Measurements from ENCODE around the gene MEIOB.
"Not testable (repeated sequence)": the region's sequence is repeated elsewhere in the genome, so short reads cannot be mapped to it uniquely, and the experiment has no call there.

Gene MEIOB

GRCh38 chr16:1877804-1878203, 5.8 kb upstream of the MEIOB start:
- DNase-seq = no peak

- DNase-seq = no peak
These were observed 5.1 kb upstream of the MEIOB start for GRCh38 chr16:1877089-1877488.

- DNase-seq = no peak
These were observed 4.5 kb upstream of the MEIOB start for GRCh38 chr16:1876468-1876867.

GRCh38 chr16:1876066-1876465, 4.1 kb upstream of the MEIOB start:
- not testable (repeated sequence) for DNase-seq

GRCh38 chr16:1874854-1875253, 2.9 kb upstream of the MEIOB start:
- no peak for DNase-seq

- DNase-seq = peak in 1 of 51 donors; percentile 2
These were observed 1.4 kb downstream of the MEIOB start for GRCh38 chr16:1870365-1871082.

- no peak for DNase-seq
These were observed 5.9 kb downstream of the MEIOB start for GRCh38 chr16:1865902-1866690.

- peak in 2 of 51 donors; percentile 0 to 17 for DNase-seq
These were observed 8.1 kb downstream of the MEIOB start for GRCh38 chr16:1863681-1864460.

GRCh38 chr16:1862394-1862793, 9.6 kb downstream of the MEIOB start:
- DNase-seq = no peak

- DNase-seq = no peak
These were observed 10.2 kb downstream of the MEIOB start for GRCh38 chr16:1861730-1862129.

- no peak for DNase-seq
These were observed 12.3 kb downstream of the MEIOB start for GRCh38 chr16:1859650-1860049.

GRCh38 chr16:1858189-1858865, 13.6 kb downstream of the MEIOB start:
- no peak for DNase-seq

- DNase-seq = no peak
These were observed 14.4 kb downstream of the MEIOB start for GRCh38 chr16:1857433-1858097.

GRCh38 chr16:1851793-1852192, 20.2 kb downstream of the MEIOB start:
- no peak for DNase-seq

GRCh38 chr16:1850981-1851380, 21.0 kb downstream of the MEIOB start:
- DNase-seq = no peak

- no peak for DNase-seq
These were observed 25.5 kb downstream of the MEIOB start for GRCh38 chr16:1846416-1846815.

GRCh38 chr16:1845985-1846384, 26.0 kb downstream of the MEIOB start:
- DNase-seq = no peak

GRCh38 chr16:1839554-1839953, 32.4 kb downstream of the MEIOB start:
- DNase-seq = no peak

- DNase-seq = no peak
These were observed 37.9 kb downstream of the MEIOB start for GRCh38 chr16:1834096-1834495.

- no peak for DNase-seq
These were observed 39.0 kb downstream of the MEIOB start for GRCh38 chr16:1832838-1833454.
